Sigmoid colon (tissue), 7 donors: ENCODE data around the gene DTNBP1. TPM values are rescaled to one million over a fixed set of nuclear protein-coding genes. Genes with fewer than 3 reads are reported as not detected.

Source experiments
- DNase-seq: peaks from one replicate; pipeline ENCODE4 v3.0.0-alpha.2; 2019
- H3K27ac ChIP-seq, 4 donors: fragments of 200-600 bp; sonication (generic); one replicate each; pipeline ENCODE4 v1.5.1; 2016 to 2019; ENCODE audit warnings: mild to moderate bottlenecking in 1 of 4
- H3K27me3 ChIP-seq, 3 donors: fragments of 200-600 bp; sonication (generic); one replicate each; pipeline ENCODE4 v1.5.1; 2019; ENCODE audit warnings: mild to moderate bottlenecking in 1 of 3
- H3K36me3 ChIP-seq, 4 donors: fragments of 200-600 bp; sonication (generic); one replicate each; pipeline ENCODE4 v1.5.1; 2016 to 2019
- H3K4me1 ChIP-seq, 4 donors: fragments of 200-600 bp; sonication (generic); one replicate each; pipeline ENCODE4 v1.5.1; 2017 to 2019
- H3K4me3 ChIP-seq, 4 donors: fragments of 200-600 bp; sonication (generic); one replicate each; pipeline ENCODE4 v1.5.1; 2017 to 2019; ENCODE audit warnings: mild to moderate bottlenecking in 2 of 4, moderate library complexity in 1 of 4
- H3K9me3 ChIP-seq, 4 donors: fragments of 200-600 bp in 3 of 4; sonication (generic) in 3 of 4; one replicate each; pipeline versions ENCODE4 v1.5.1 to v1.6.1; 2013 to 2019
- EP300 ChIP-seq, 4 donors: sonication (generic); formaldehyde crosslinking; IDR thresholded peaks; one replicate each; pipeline ENCODE4 v1.6.1; 2017; ENCODE audit warnings: antibody characterized with exemption in 4 of 4
- POLR2A ChIP-seq, 2 donors: fragments of 450-650 bp; IDR thresholded peaks; one replicate each; pipeline ENCODE4 v1.6.1; 2016; ENCODE audit warnings: antibody characterized with exemption in 2 of 2, mild to moderate bottlenecking in 2 of 2, moderate library complexity in 2 of 2
- POLR2AphosphoS5 ChIP-seq, 4 donors: sonication (generic); formaldehyde crosslinking; IDR thresholded peaks; one replicate each; pipeline ENCODE4 v1.6.1; 2017; ENCODE audit warnings: antibody characterized with exemption in 4 of 4
- WGBS, 2 donors: extraction: QIAGEN DNeasy Blood & Tissue Kit; methylation state at CpG; one replicate each; pipeline ENCODE4 v1.1.7; 2013; 5-methylcytosine and 5-hydroxymethylcytosine counted together
- intact Hi-C: fragments of 100-400 bp; cut with DNase I; formaldehyde crosslinking; loops from one replicate; pipeline ENCODE4 v1.15.1; 2023
- polyA plus RNA-seq, 3 donors: library from polyadenylated mRNA; stranded (reverse); fragments of 200-250 nt; gene quantifications; one replicate each; pipeline ENCODE4 v1.2.3, GENCODE V29; 2013
- total RNA-seq, 4 donors: library from RNA; depleted of rRNA; stranded (reverse); fragments of >200 nt; gene quantifications; one replicate each; pipeline ENCODE4 v1.1.0, GENCODE V29; 2016
- TF ChIP-seq, protein P1 (sequence below), 4 experiments: fragments of 450-650 bp in 3 of 4; fragments of 200-600 bp in 1 of 4; IDR thresholded peaks; one replicate each; pipeline ENCODE4 v1.5.1; 2016 to 2019; ENCODE audit warnings: antibody characterized with exemption in 4 of 4, mild to moderate bottlenecking in 3 of 4, moderate library complexity in 2 of 4
- donor health status: healthy with polysubstance abuse.
- donor health status: Bipolar disorder and iron deficiency.
- donor health status: healthy.

DTNBP1 gene
- total and polyA plus RNA-seq, 7 donors = 12.8 to 25.8 (median 18.7) TPM

DNA sequence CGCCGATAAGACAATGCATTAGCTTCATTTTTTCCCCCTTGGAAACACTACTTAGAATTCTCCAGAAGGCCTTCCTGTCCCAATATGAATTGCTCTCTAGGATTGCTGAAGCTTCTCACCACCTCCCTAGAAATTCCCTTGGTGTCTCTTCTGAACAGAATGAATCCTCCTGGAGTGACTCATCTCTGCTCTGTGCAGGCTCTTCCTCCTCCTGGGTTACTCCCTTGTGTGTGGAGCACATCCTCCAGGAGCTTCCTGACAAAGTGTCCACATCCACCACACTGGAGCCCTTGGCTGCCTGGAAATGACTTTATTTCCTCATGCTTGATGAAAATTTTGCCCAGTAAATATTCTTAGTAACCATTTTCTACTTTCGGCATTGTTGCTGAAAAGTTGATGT, 54.4 kb downstream of the DTNBP1 start:
- H3K9me3 ChIP-seq = no peaks in the 10 kb centered on the region
- H3K36me3 ChIP-seq = peaks cover 0 to 12% (median 3%) of the 10 kb centered on the region in 4 donors
- DNase-seq = no peak
- no peak for TF ChIP-seq POLR2AphosphoS5 (IDR thresholded peaks at IDR 0.05)
- TF ChIP-seq, protein P1, sequence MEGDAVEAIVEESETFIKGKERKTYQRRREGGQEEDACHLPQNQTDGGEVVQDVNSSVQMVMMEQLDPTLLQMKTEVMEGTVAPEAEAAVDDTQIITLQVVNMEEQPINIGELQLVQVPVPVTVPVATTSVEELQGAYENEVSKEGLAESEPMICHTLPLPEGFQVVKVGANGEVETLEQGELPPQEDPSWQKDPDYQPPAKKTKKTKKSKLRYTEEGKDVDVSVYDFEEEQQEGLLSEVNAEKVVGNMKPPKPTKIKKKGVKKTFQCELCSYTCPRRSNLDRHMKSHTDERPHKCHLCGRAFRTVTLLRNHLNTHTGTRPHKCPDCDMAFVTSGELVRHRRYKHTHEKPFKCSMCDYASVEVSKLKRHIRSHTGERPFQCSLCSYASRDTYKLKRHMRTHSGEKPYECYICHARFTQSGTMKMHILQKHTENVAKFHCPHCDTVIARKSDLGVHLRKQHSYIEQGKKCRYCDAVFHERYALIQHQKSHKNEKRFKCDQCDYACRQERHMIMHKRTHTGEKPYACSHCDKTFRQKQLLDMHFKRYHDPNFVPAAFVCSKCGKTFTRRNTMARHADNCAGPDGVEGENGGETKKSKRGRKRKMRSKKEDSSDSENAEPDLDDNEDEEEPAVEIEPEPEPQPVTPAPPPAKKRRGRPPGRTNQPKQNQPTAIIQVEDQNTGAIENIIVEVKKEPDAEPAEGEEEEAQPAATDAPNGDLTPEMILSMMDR (IDR thresholded peaks at IDR 0.05) = no peak
- no peak for TF ChIP-seq EP300 (IDR thresholded peaks at IDR 0.05)
- TF ChIP-seq POLR2A (IDR thresholded peaks at IDR 0.05) = no peak
- intact Hi-C loops = no loop called here
- H3K4me3 ChIP-seq = no peak overlapping the region
- 94 to 96% methylated on average over 3 of the region's 3 CpGs for WGBS, 2 donors
- H3K27me3 ChIP-seq = no peaks in the 10 kb centered on the region
- H3K4me1 ChIP-seq = no peaks in the 10 kb centered on the region
- H3K27ac ChIP-seq = no peak overlapping the region

DNA sequence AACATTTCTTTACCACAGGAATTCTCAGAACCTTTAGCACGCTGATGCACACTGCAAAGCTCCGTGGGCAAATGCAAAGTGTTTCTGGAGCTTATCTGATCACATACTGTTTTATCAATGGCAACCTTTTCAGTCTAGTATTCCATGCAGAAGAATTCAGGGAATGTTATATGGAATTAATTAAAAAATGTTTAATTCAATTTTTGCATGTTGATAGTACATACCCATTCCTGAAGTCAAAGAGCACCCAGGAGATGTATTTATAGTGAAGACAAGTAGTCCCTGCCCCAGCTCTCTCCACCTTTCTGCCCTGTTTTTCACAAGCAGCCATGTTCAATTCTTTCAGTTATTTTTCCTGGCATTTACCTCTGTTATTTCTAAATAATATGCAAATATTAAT, 55.2 kb downstream of the DTNBP1 start:
- WGBS, 2 donors = 95% methylated on average over 2 of the region's 2 CpGs
- Histone ChIP-seq H3K27me3 (no peaks in the 10 kb centered on the region), H3K36me3 (peaks cover 0 to 12% (median 3%) of the 10 kb centered on the region in 4 donors), H3K27ac (no peak overlapping the region), H3K9me3 (no peaks in the 10 kb centered on the region), H3K4me3 (no peak overlapping the region), H3K4me1 (no peaks in the 10 kb centered on the region)
- TF ChIP-seq POLR2A (IDR thresholded peaks at IDR 0.05) (no peak), EP300 (IDR thresholded peaks at IDR 0.05) (no peak), POLR2AphosphoS5 (IDR thresholded peaks at IDR 0.05) (no peak)
- TF ChIP-seq, protein P1 (IDR thresholded peaks at IDR 0.05) = no peak
- DNase-seq = no peak
- intact Hi-C loops = no loop called here

DNA sequence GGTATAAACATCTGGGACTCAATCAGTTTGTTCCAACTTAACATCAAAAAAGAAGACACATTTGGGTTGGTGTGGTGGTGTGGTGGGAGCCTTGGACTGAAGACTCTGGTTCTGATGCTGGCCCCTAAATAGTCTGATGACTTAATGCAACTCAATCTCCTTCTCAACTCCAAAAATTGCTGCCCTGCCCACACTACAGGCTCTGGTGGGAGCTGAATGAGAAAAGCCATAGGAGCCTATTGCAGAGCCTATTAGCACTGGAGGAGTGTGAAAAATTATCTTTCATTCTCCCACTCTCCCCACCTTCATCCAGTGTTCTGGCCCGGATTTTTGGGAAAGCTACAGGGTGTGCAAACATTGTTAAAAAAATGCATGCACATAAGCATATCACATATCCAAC, 56.5 kb downstream of the DTNBP1 start:
- Histone ChIP-seq H3K36me3 (peaks cover 0 to 6% (median 3%) of the 10 kb centered on the region in 4 donors), H3K4me3 (no peak overlapping the region), H3K9me3 (no peaks in the 10 kb centered on the region), H3K27ac (no peak overlapping the region), H3K4me1 (no peaks in the 10 kb centered on the region), H3K27me3 (no peaks in the 10 kb centered on the region)
- intact Hi-C loops = no loop called here
- 86 to 95% methylated on average over 1 of the region's 1 CpG for WGBS, 2 donors
- DNase-seq = no peak
- TF ChIP-seq POLR2A (IDR thresholded peaks at IDR 0.05) (no peak), EP300 (IDR thresholded peaks at IDR 0.05) (no peak), POLR2AphosphoS5 (IDR thresholded peaks at IDR 0.05) (no peak)
- TF ChIP-seq, protein P1 (IDR thresholded peaks at IDR 0.05) = no peak

DNA sequence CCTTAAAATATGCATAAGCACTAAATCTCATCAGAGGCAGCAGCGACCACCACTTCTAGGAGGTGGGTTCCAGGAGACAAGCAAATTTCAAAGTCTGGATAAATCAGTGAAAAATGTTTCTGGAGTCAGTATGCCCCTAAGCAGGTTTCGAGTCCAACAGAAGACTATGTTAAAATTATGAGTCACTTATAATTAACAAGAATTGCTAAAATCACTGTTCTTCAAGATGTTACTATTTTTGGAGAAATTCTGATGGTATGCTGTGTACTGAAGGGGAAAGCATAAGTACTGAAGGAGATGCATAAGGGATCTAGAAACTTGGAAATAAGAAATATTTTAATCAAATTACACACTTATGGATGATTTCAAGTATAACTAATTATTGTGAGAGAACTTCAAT, 58.0 kb downstream of the DTNBP1 start:
- DNase-seq = no peak
- intact Hi-C loops = no loop called here
- Histone ChIP-seq H3K4me1 (no peaks in the 10 kb centered on the region), H3K9me3 (no peaks in the 10 kb centered on the region), H3K36me3 (peaks cover 0 to 1% (median 0%) of the 10 kb centered on the region in 4 donors), H3K4me3 (no peak overlapping the region), H3K27me3 (no peaks in the 10 kb centered on the region), H3K27ac (no peak overlapping the region)
- TF ChIP-seq POLR2AphosphoS5 (IDR thresholded peaks at IDR 0.05) = no peak
- TF ChIP-seq EP300 (IDR thresholded peaks at IDR 0.05) = no peak
- TF ChIP-seq POLR2A (IDR thresholded peaks at IDR 0.05) = no peak
- TF ChIP-seq, protein P1 (IDR thresholded peaks at IDR 0.05) = no peak
- 94 to 98% methylated on average over 2 of the region's 2 CpGs for WGBS, 2 donors

DNA sequence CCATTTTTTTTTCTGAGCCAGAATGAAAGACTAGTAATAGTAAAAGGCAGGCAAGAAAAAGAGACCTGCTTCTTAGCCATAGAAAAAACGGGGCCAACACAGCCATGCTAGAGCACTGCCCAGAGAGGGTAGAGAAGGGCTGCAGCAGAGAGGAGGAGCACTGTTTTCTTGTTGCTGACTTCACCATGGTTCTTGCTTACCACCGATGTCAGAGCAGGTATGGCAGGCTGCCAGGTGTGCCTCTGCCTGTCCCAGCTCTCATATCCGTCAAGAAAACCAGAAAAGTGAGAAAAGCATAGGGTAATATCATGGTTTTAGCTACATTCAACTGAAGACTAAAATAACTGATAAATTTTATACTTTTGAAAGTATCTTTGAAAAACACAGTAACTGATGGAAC, 60.7 kb downstream of the DTNBP1 start:
- Histone ChIP-seq H3K9me3 (no peaks in the 10 kb centered on the region), H3K27me3 (no peaks in the 10 kb centered on the region), H3K36me3 (no peaks in the 10 kb centered on the region), H3K4me3 (no peak overlapping the region), H3K27ac (no peak overlapping the region), H3K4me1 (no peaks in the 10 kb centered on the region)
- intact Hi-C loops = no loop called here
- 65 to 73% methylated on average over 3 of the region's 3 CpGs for WGBS, 2 donors
- no peak for DNase-seq
- TF ChIP-seq POLR2AphosphoS5 (IDR thresholded peaks at IDR 0.05) = no peak
- no peak for TF ChIP-seq POLR2A (IDR thresholded peaks at IDR 0.05)
- TF ChIP-seq, protein P1 (IDR thresholded peaks at IDR 0.05) = no peak
- no peak for TF ChIP-seq EP300 (IDR thresholded peaks at IDR 0.05)
